ENCODE data around the gene NFS1.

- TF ChIP-seq CTCF (IDR thresholded peaks at IDR 0.05) (no peak), POLR2A (IDR thresholded peaks at IDR 0.05) (no peak)
Measured at GRCh38 chr20:35663516-35664465, 35.4 kb downstream of the NFS1 start.

Measured in uterus (tissue), 2 donors.